Endothelial cell of umbilical vein (primary cell): Measurements from ENCODE around the gene NFX1. TPM values are rescaled to one million over a fixed set of nuclear protein-coding genes. Genes with fewer than 3 reads are reported as not detected.

Experiments used
- BruUV-seq: library from RNA; stranded (reverse); fragments of 400-500 nt; replicated peaks from 2 replicates; lab custom pipeline; 2021; lab: Mats Ljungman, UMichigan
- CTCF ChIA-PET: fragments of 300-600, 350-600 bp; sonication (Branson Sonifier 250); formaldehyde crosslinking; loops from one replicate; lab custom pipeline; 2021; ENCODE audit warnings: antibody characterized with exemption, inconsistent platforms; lab: Charles Lee
- POLR2A ChIA-PET: fragments of 300-600, 350-600 bp; sonication (Branson Sonifier 250); formaldehyde crosslinking; loops from one replicate; lab custom pipeline; 2021; ENCODE audit warnings: antibody characterized with exemption, inconsistent platforms; lab: Charles Lee
- DNase-seq: peaks from one replicate; pipeline ENCODE4 v3.0.0-alpha.2; 2011; ENCODE audit warnings: low read depth, low spot score
- FAIRE-seq: peaks from 2 replicates; lab custom pipeline; 2011; peaks lifted over from hg19 to GRCh38; lab: Jason Lieb, UNC
- H2AFZ ChIP-seq: 2 replicates; pipeline ENCODE4 v1.6.0; 2012; ENCODE audit warnings: low read depth, low read length, control low read depth, inconsistent platforms
- H3K27ac ChIP-seq: 2 replicates; pipeline ENCODE4 v1.5.1; 2011; ENCODE audit warnings: low read depth, mild to moderate bottlenecking, control low read depth, low read length, moderate library complexity; ENCODE audit not compliant: insufficient read depth
- H3K27me3 ChIP-seq, 2 experiments: 2 replicates each; pipeline versions ENCODE4 v1.6.0 to v1.6.1; 2011; ENCODE audit warnings: low read length in 2 of 2, mixed read lengths in 1 of 2; ENCODE audit not compliant: control insufficient read depth in 2 of 2, insufficient read depth in 2 of 2
- H3K36me3 ChIP-seq, 2 experiments: 2 replicates in 1 of 2; 3 replicates in 1 of 2; pipeline ENCODE4 v1.5.1; 2011; ENCODE audit warnings: low read length in 2 of 2, mild to moderate bottlenecking in 1 of 2, moderate library complexity in 1 of 2; ENCODE audit not compliant: control insufficient read depth in 2 of 2, insufficient read depth in 2 of 2; ENCODE audit errors: extremely low read depth in 1 of 2
- H3K4me1 ChIP-seq: 3 replicates; pipeline ENCODE4 v1.5.1; 2011; ENCODE audit warnings: mild to moderate bottlenecking, low read length; ENCODE audit not compliant: control insufficient read depth, insufficient read depth; ENCODE audit errors: extremely low read depth
- H3K4me2 ChIP-seq: 2 replicates; pipeline ENCODE4 v1.6.1; 2011; ENCODE audit warnings: low read length, control low read depth, mixed read lengths; ENCODE audit not compliant: insufficient read depth
- H3K4me3 ChIP-seq, 3 experiments: fragments of 200-600 bp in 1 of 3; sonication (generic), shearing (Covaris generic) in 1 of 3; replicated peaks in 1 of 3; 2 replicates each; pipeline ENCODE4 v1.5.1; 2011 to 2016; ENCODE audit warnings: control low read depth in 3 of 3, low read length in 3 of 3, mild to moderate bottlenecking in 2 of 3, inconsistent platforms in 1 of 3, low read depth in 1 of 3, moderate library complexity in 1 of 3; ENCODE audit not compliant: insufficient read depth in 1 of 3
- H3K79me2 ChIP-seq: 2 replicates; pipeline ENCODE4 v1.6.0; 2012; ENCODE audit warnings: low read length, inconsistent platforms; ENCODE audit not compliant: control insufficient read depth, insufficient read depth
- H3K9ac ChIP-seq: replicated peaks from 2 replicates; pipeline ENCODE3; 2011; ENCODE audit warnings: low read length, control low read depth; ENCODE audit not compliant: insufficient read depth; ENCODE audit errors: extremely low read depth
- H3K9me1 ChIP-seq: replicated peaks from 3 replicates; pipeline ENCODE4 v1.6.0; 2011; ENCODE audit warnings: mild to moderate bottlenecking, low read length; ENCODE audit not compliant: control insufficient read depth, insufficient read depth; ENCODE audit errors: extremely low read depth
- H3K9me3 ChIP-seq: replicated peaks from 2 replicates; pipeline ENCODE4 v1.5.1; 2012; ENCODE audit warnings: low read length, inconsistent platforms; ENCODE audit not compliant: control insufficient read depth, insufficient read depth
- H4K20me1 ChIP-seq: replicated peaks from 2 replicates; pipeline ENCODE3; 2011; ENCODE audit warnings: mild to moderate bottlenecking, low read length; ENCODE audit not compliant: control insufficient read depth, insufficient read depth; ENCODE audit errors: extremely low read depth
- EZH2 ChIP-seq: IDR thresholded peaks from 2 replicates; pipeline ENCODE4 v1.6.1; 2012; ENCODE audit warnings: borderline replicate concordance, low read depth, mild to moderate bottlenecking, moderate library complexity, low read length, inconsistent platforms; ENCODE audit not compliant: severe bottlenecking
- FOS ChIP-seq: IDR thresholded peaks from 2 replicates; pipeline ENCODE4 v1.6.1; 2011; ENCODE audit warnings: mild to moderate bottlenecking, low read length, moderate library complexity, borderline replicate concordance; ENCODE audit not compliant: insufficient read depth
- GATA2 ChIP-seq: IDR thresholded peaks from 2 replicates; pipeline ENCODE4 v1.7.0; 2011; ENCODE audit warnings: low read depth, mild to moderate bottlenecking, moderate library complexity, mixed read lengths, low read length; ENCODE audit not compliant: insufficient read length, insufficient read depth
- JUN ChIP-seq: IDR thresholded peaks from 2 replicates; pipeline ENCODE4 v1.6.1; 2011; ENCODE audit warnings: borderline replicate concordance, low read depth; ENCODE audit not compliant: insufficient read length, insufficient read depth
- MAX ChIP-seq: IDR thresholded peaks from 2 replicates; pipeline ENCODE4 v1.6.1; 2011; ENCODE audit not compliant: insufficient read depth, insufficient read length
- MYC ChIP-seq: IDR thresholded peaks from one replicate; pipeline ENCODE4 v1.6.1; 2011; ENCODE audit warnings: mild to moderate bottlenecking, low read depth, low read length
- POLR2A ChIP-seq: IDR thresholded peaks from 2 replicates; pipeline ENCODE4 v1.6.1; 2012; ENCODE audit warnings: low read depth, mild to moderate bottlenecking, control low read depth, low read length
- POLR2AphosphoS5 ChIP-seq: IDR thresholded peaks from 2 replicates; pipeline ENCODE4 v1.6.1; 2012; ENCODE audit warnings: low read depth, mild to moderate bottlenecking, control low read depth, low read length, moderate library complexity; ENCODE audit not compliant: insufficient read depth
- dilution Hi-C: fragments of 300-500 bp; cut with MboI; formaldehyde crosslinking; loops from one replicate; pipeline ENCODE4 v1.15.0; 2019; ENCODE audit warnings: low sequenced_read_pairs; ENCODE audit not compliant: extremely low pct_ligation_motif_present
- intact Hi-C: fragments of 100-400 bp; cut with micrococcal nuclease; formaldehyde crosslinking; loops from one replicate; pipeline ENCODE4 v1.10.0; 2022
- polyA plus RNA-seq, 4 experiments: library from polyadenylated mRNA; depleted of rRNA in 3 of 4; stranded (reverse) in 3 of 4; unstranded in 1 of 4; fragments of >200 nt; gene quantifications; 2 replicates each; pipeline versions ENCODE4 v1.2.1 to v1.2.3, GENCODE V29; 2011 to 2012; ENCODE audit warnings: missing spikeins in 1 of 4
- total RNA-seq: library from RNA; stranded (reverse); gene quantifications from 2 replicates; pipeline ENCODE4 v1.2.3, GENCODE V29; 2021
- TF ChIP-seq, protein P1 (sequence below), 2 donors: IDR thresholded peaks; 1 replicate in 1 of 2; 2 replicates in 1 of 2; pipeline ENCODE4 v1.5.1; 2011; ENCODE audit warnings: low read length in 2 of 2, mild to moderate bottlenecking in 2 of 2, moderate library complexity in 2 of 2, control low read depth in 1 of 2, inconsistent platforms in 1 of 2, low read depth in 1 of 2; ENCODE audit not compliant: insufficient read depth in 1 of 2; ENCODE audit errors: extremely low read depth in 1 of 2

NFX1 gene
- total and polyA plus RNA-seq, 2 donors (not counting 3 experiments of a cell fraction or from before 2014, with no cell fraction given): 19.3 to 21.7 TPM

DNA sequence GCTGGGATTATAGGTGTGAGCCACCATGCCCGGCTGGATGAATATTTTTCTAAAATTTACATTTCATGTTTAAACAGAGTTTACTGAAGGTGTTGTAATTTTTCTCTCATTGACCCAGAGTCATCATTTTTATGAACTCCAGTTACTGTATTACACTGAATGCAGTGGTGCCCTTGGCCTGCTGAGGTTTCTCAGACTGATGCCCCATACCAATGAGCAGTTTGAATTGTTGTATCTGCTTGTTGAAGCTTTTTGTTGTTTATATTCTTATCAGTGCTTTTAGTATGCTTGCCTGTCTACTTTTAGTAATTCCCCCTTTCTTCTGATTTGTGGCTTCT lies 29.9 kb downstream of the NFX1 start:
- no peaks in the 10 kb centered on the region for H3K9me3 ChIP-seq
- no peaks in the 10 kb centered on the region for H3K9me1 ChIP-seq
- no peaks in the 10 kb centered on the region for H3K27me3 ChIP-seq
- peaks cover 14 to 18% of the 10 kb centered on the region in 2 experiments for H3K36me3 ChIP-seq
- DNase-seq (no peak), FAIRE-seq (no peak)
- H3K4me2 ChIP-seq: peak overlapping the region; percentile 77
- no peaks in the 10 kb centered on the region for H3K79me2 ChIP-seq
- H3K27ac ChIP-seq: peak overlapping the region; percentile 86
- TF ChIP-seq MAX: no peak
- no peak for TF ChIP-seq POLR2A
- TF ChIP-seq, protein P1, sequence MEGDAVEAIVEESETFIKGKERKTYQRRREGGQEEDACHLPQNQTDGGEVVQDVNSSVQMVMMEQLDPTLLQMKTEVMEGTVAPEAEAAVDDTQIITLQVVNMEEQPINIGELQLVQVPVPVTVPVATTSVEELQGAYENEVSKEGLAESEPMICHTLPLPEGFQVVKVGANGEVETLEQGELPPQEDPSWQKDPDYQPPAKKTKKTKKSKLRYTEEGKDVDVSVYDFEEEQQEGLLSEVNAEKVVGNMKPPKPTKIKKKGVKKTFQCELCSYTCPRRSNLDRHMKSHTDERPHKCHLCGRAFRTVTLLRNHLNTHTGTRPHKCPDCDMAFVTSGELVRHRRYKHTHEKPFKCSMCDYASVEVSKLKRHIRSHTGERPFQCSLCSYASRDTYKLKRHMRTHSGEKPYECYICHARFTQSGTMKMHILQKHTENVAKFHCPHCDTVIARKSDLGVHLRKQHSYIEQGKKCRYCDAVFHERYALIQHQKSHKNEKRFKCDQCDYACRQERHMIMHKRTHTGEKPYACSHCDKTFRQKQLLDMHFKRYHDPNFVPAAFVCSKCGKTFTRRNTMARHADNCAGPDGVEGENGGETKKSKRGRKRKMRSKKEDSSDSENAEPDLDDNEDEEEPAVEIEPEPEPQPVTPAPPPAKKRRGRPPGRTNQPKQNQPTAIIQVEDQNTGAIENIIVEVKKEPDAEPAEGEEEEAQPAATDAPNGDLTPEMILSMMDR (IDR thresholded peaks at IDR 0.05; ENCODE audit: extremely low read depth in 1 of 2, insufficient read depth in 1 of 2, low read depth in 1 of 2, low read length in 2 of 2): no peak
- TF ChIP-seq GATA2: no peak
- TF ChIP-seq JUN: no peak
- no peak for TF ChIP-seq FOS
- TF ChIP-seq MYC: no peak
- no peak for TF ChIP-seq POLR2AphosphoS5
- TF ChIP-seq EZH2: no peak
- CTCF ChIA-PET: interaction anchor here (0.6 to 1.9 kb wide), 8 partner anchors 10 to 147 kb away, joined by 3 to 10 read pairs (median 6); partner anchors contain the start of genes AQP3 and NFX1
- intact Hi-C loops (loop anchor here (1.0 to 2.0 kb wide), 2 partner anchors 9 to 29 kb away; partner anchors contain the start of gene NFX1), dilution Hi-C loops (no loop called here)
- POLR2A ChIA-PET: interaction anchor here (0.8 to 1.3 kb wide), 3 partner anchors 10 to 30 kb away, joined by 3 to 13 read pairs (median 3); partner anchors contain the start of gene NFX1
- H3K9ac ChIP-seq: peak overlapping the region; percentile 62
- H2AFZ ChIP-seq: no peak overlapping the region
- BruUV-seq: no TSS peak
- peaks cover 22% of the 10 kb centered on the region for H3K4me1 ChIP-seq
- no peaks in the 10 kb centered on the region for H4K20me1 ChIP-seq
- no peak overlapping the region for H3K4me3 ChIP-seq
